ENCODE data around the gene SCOC. TPM values are rescaled to one million over a fixed set of nuclear protein-coding genes. Genes with fewer than 3 reads are reported as not detected.

Gene SCOC
- total RNA-seq (1 to 10 TPM; 5.9 to 6.8 TPM), total RNA-seq (6.9 to 88.7 (median 42.1) reads per million in 172 experiments)
- 30.8 TPM for polyA plus RNA-seq (2013, experiment 1 of 2)
- 31.3 TPM for polyA plus RNA-seq (2013, experiment 2 of 2)

- H3K36me3 Mint-ChIP-seq (ENCODE audit: low read depth), result no peaks in the 10 kb centered on the region
- ATAC-seq (ENCODE audit: poor library complexity), result peak; percentile 95
- TF ChIP-seq, protein P1, sequence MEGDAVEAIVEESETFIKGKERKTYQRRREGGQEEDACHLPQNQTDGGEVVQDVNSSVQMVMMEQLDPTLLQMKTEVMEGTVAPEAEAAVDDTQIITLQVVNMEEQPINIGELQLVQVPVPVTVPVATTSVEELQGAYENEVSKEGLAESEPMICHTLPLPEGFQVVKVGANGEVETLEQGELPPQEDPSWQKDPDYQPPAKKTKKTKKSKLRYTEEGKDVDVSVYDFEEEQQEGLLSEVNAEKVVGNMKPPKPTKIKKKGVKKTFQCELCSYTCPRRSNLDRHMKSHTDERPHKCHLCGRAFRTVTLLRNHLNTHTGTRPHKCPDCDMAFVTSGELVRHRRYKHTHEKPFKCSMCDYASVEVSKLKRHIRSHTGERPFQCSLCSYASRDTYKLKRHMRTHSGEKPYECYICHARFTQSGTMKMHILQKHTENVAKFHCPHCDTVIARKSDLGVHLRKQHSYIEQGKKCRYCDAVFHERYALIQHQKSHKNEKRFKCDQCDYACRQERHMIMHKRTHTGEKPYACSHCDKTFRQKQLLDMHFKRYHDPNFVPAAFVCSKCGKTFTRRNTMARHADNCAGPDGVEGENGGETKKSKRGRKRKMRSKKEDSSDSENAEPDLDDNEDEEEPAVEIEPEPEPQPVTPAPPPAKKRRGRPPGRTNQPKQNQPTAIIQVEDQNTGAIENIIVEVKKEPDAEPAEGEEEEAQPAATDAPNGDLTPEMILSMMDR (IDR thresholded peaks at IDR 0.05), result no peak
- Histone ChIP-seq H3K36me3 (ENCODE audit: insufficient read depth, low read length) (no peaks in the 10 kb centered on the region), H3K4me1 (ENCODE audit: insufficient read depth, low read length) (peaks cover 14% of the 10 kb centered on the region), H3K9me3 (ENCODE audit: control insufficient read depth in 1 of 2, insufficient read depth in 1 of 2, low read length in 2 of 2) (no peaks in the 10 kb centered on the region), H3K4me3 (ENCODE audit: low read length) (peak within 1 kb of the TSS; percentile 94), H3K27ac (ENCODE audit: low read depth in 1 of 2, low read length in 2 of 2) (peak within 1 kb of the TSS; percentile 65 to 83), H3K27me3 (ENCODE audit: control insufficient read depth in 1 of 2, insufficient read depth in 2 of 2, low read length in 2 of 2) (no peaks in the 10 kb centered on the region)
- peak within 1 kb of the TSS; percentile 87 for H3K4me3 Mint-ChIP-seq
- H3K27me3 Mint-ChIP-seq, result no peaks in the 10 kb centered on the region
- peak; percentile 90 to 98 (median 94) for DNase-seq
- POLR2A ChIA-PET, result interaction anchor here (0.9 to 2.2 kb wide), 10 partner anchors 10 to 1358 kb away, joined by 3 to 26 read pairs (median 8); partner anchors contain the start of genes ELMOD2, MAML3 and NOCT
- no peaks in the 10 kb centered on the region for H3K9me3 Mint-ChIP-seq
- CTCF ChIA-PET, result interaction anchor here (0.9 to 3.4 kb wide), 5 partner anchors 10 to 1078 kb away, joined by 3 to 41 read pairs (median 3); partner anchors contain the start of gene ELMOD2
- no peak within 1 kb of the TSS for H3K27ac Mint-ChIP-seq
- intact Hi-C loops (cut with DNase I, micrococcal nuclease), result loop anchor here (2.0 to 10.0 kb wide), 5 partner anchors 151 to 1069 kb away; partner anchors contain the start of genes ELMOD2 (in 2 of the 2), MAML3 (in 1 of the 2), NAA15 (in 1 of the 2) and NDUFC1 (in 1 of the 2)
- H3K4me1 Mint-ChIP-seq (ENCODE audit: low read depth), result peaks cover 32% of the 10 kb centered on the region
These were observed at the start of gene SCOC for GRCh38 chr4:140373328-140374129. TSS of gene SCOC (plus strand) at chr4:140373646. CDS start at chr4:140379171, 5,525 bp downstream.

DNA sequence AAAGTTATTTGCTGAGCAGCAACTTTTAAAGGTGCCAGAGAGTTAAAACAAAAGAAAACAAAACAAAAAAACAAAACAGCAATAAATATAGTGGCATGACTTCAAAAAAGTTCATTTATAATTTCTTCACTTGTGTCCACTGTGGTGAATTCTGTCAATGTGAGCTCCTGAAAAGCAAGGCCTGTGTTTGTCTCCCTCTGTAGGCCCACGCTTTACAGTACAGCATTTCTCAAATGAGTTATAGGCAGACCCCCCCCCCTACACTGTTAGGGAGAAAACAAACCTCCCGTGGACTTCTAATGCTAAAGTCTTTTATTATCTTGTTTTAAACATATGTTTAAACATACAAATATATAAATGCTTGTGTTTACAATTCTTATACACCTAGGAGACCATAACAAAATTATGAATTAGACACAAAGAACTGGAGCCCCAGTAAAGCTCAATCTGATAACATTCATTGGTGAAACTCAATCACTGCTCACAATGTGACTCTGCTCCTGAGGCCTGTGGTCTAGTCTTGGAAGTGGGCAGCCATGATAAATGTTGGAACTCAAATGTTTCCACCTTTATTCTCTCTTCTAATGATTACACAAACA, 47.0 kb upstream of the SCOC start:
- ChIA-PET POLR2A (no interaction called here), CTCF (no interaction called here)
- peak in 4 of 14 experiments; percentile 4 to 33 (median 16) for DNase-seq
- Histone ChIP-seq H3K4me1 (ENCODE audit: insufficient read depth, low read length) (no peaks in the 10 kb centered on the region), H3K9me3 (ENCODE audit: control insufficient read depth in 1 of 2, insufficient read depth in 1 of 2, low read length in 2 of 2) (no peaks in the 10 kb centered on the region), H3K27ac (ENCODE audit: low read depth in 1 of 2, low read length in 2 of 2) (no peak overlapping the region), H3K36me3 (ENCODE audit: insufficient read depth, low read length) (no peaks in the 10 kb centered on the region), H3K27me3 (ENCODE audit: control insufficient read depth in 1 of 2, insufficient read depth in 2 of 2, low read length in 2 of 2) (no peaks in the 10 kb centered on the region), H3K4me3 (ENCODE audit: low read length) (no peak overlapping the region)
- Mint-ChIP-seq H3K9me3 (no peaks in the 10 kb centered on the region), H3K36me3 (ENCODE audit: low read depth) (no peaks in the 10 kb centered on the region), H3K4me1 (ENCODE audit: low read depth) (no peaks in the 10 kb centered on the region), H3K4me3 (no peak overlapping the region), H3K27ac (no peak overlapping the region), H3K27me3 (no peaks in the 10 kb centered on the region)
- TF ChIP-seq, protein P1 (IDR thresholded peaks at IDR 0.05), result no peak
- no peak for ATAC-seq (ENCODE audit: poor library complexity)
- intact Hi-C loops (cut with DNase I, micrococcal nuclease), result loop anchor here in 1 of 2 experiments (1.0 kb wide), 1 partner anchor 314 kb away; no protein-coding TSS in a partner anchor

DNA sequence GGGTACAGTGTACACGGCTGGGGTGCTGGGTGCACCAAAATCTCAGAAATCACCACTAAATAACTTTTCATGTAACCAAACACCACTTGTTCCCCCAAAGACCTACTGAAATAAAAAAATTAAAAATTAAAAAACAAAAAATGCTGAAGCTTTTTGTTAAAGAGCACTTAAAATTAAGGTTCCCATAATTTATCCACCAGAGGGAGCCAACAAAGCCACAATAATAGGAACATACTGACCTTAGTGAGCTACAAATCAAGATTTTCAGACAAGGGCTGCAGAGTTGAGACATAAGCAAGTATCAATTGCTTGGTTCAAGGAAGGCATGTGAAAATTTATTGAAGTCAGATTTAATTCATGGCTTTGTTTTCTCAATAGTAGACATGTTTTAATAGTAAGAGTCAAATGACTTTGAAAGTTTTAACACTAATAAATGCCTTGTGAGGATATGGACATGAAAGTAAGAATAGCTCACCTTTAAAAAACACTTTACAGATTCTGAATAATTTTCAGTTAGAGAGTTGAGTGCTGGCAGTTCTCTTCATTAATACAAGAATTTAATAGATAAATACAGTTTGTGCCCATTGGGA, 43.0 kb upstream of the SCOC start:
- ATAC-seq (ENCODE audit: poor library complexity), result no peak
- CTCF ChIA-PET, result interaction anchor here (1.5 to 2.4 kb wide), 3 partner anchors 15 to 237 kb away, joined by 3 to 6 read pairs (median 5); no protein-coding TSS in a partner anchor
- H3K9me3 ChIP-seq (ENCODE audit: control insufficient read depth in 1 of 2, insufficient read depth in 1 of 2, low read length in 2 of 2), result no peaks in the 10 kb centered on the region
- H3K27me3 ChIP-seq (ENCODE audit: control insufficient read depth in 1 of 2, insufficient read depth in 2 of 2, low read length in 2 of 2), result no peaks in the 10 kb centered on the region
- no peaks in the 10 kb centered on the region for H3K4me1 ChIP-seq (ENCODE audit: insufficient read depth, low read length)
- H3K27ac ChIP-seq (ENCODE audit: low read depth in 1 of 2, low read length in 2 of 2), result no peak overlapping the region
- Mint-ChIP-seq H3K4me1 (ENCODE audit: low read depth) (no peaks in the 10 kb centered on the region), H3K36me3 (ENCODE audit: low read depth) (no peaks in the 10 kb centered on the region), H3K4me3 (no peak overlapping the region), H3K9me3 (no peaks in the 10 kb centered on the region), H3K27ac (no peak overlapping the region), H3K27me3 (no peaks in the 10 kb centered on the region)
- DNase-seq, result peak in 2 of 14 experiments; percentile 4 to 12
- intact Hi-C loops (cut with DNase I, micrococcal nuclease), result no loop called here
- H3K36me3 ChIP-seq (ENCODE audit: insufficient read depth, low read length), result no peaks in the 10 kb centered on the region
- POLR2A ChIA-PET, result interaction anchor here (0.9 to 1.2 kb wide), 2 partner anchors 24 to 30 kb away, joined by 3 read pairs; no protein-coding TSS in a partner anchor
- no peak overlapping the region for H3K4me3 ChIP-seq (ENCODE audit: low read length)
- TF ChIP-seq, protein P1 (IDR thresholded peaks at IDR 0.05), result no peak

Data from CD4-positive, alpha-beta T cell (primary cell).